ENCODE measurements around the gene F5.
A peak's percentile ranks its signal among the peaks of the same experiment; 100 is the strongest.
"Not testable (repeated sequence)": the region's sequence is repeated elsewhere in the genome, so short reads cannot be mapped to it uniquely, and the experiment has no call there.

Gene F5

GRCh38 chr1:169508432-169509338 lies 77.6 kb downstream of the F5 start:
- no peak for DNase-seq

GRCh38 chr1:169507413-169507812 lies 78.9 kb downstream of the F5 start:
- no peak for DNase-seq

GRCh38 chr1:169503601-169504000 lies 82.7 kb downstream of the F5 start:
- not testable (repeated sequence) for DNase-seq

DNA sequence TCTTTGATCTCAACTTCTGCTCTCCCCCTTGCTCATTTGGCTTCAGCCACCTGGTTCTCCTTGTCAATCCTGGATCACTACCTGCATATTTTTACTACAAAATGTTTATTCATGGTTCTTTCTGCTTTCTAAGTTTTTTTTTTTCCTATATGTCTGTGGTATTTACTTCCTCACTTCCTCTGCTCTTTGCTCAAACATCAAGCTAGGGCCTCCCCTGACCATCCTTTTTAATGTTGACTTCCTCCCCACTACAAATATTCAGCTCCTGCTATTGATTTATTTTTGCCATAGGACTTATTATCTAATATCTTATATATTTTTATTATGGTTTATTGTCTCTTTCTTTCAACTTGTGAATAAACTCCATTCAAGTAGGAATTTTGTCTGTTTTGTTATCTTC lies 86.5 kb downstream of the F5 start:
- no peak for DNase-seq

GRCh38 chr1:169497317-169497716 lies 89.0 kb downstream of the F5 start:
- DNase-seq: no peak

GRCh38 chr1:169495916-169496315 lies 90.4 kb downstream of the F5 start:
- DNase-seq: no peak

GRCh38 chr1:169495046-169495775 lies 91.1 kb downstream of the F5 start:
- DNase-seq: no peak

- DNase-seq: no peak
These were observed 91.9 kb downstream of the F5 start for GRCh38 chr1:169494343-169494742.

- no peak for DNase-seq
These were observed 93.0 kb downstream of the F5 start for GRCh38 chr1:169493251-169493650.

DNA sequence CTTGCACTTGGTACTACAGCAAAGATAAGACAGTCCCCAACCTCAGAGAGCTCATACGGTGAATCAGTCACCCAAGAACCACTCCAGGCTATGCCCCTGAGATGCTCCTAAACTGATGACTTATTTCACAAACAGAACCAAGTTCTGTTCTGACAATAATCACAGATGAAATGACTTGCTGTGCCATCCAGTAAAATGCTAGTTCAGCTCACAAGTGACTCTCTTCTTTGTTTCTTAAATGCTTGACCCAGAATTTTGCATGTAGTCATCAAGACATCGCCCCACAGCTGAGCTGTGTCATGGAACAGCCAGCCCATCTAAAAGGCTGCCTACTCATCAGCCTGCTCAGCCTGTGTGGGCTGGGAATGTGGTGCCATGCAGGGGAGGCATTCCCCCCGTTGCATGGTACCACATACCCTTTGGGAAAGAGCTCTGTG lies 94.4 kb downstream of the F5 start:
- DNase-seq: no peak

GRCh38 chr1:169488157-169488556 lies 98.1 kb downstream of the F5 start:
- DNase-seq: no peak

DNA sequence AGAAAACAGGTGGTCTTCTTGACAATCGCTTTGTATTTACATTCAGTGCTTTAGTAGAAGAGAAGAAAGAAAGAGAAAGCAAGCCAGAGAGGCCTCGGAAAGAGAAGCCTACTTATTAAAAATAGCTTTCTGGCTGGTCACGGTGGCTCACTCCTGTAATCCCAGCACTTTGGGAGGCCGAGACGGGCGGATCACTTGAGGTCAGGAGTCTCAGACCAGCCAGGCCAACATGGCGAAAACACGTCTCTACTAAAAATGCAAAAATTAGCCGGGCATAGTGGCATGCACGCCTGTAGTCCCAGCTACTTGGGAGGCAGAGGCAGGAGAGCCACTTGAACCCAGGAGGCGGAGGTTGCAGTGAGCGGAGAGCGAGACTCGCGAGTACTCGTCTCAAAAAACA lies 98.7 kb downstream of the F5 start:
- DNase-seq: no peak

GRCh38 chr1:169487133-169487532 lies 99.1 kb downstream of the F5 start:
- no peak for DNase-seq

GRCh38 chr1:169486281-169487051 lies 99.8 kb downstream of the F5 start:
- DNase-seq: no peak

DNA sequence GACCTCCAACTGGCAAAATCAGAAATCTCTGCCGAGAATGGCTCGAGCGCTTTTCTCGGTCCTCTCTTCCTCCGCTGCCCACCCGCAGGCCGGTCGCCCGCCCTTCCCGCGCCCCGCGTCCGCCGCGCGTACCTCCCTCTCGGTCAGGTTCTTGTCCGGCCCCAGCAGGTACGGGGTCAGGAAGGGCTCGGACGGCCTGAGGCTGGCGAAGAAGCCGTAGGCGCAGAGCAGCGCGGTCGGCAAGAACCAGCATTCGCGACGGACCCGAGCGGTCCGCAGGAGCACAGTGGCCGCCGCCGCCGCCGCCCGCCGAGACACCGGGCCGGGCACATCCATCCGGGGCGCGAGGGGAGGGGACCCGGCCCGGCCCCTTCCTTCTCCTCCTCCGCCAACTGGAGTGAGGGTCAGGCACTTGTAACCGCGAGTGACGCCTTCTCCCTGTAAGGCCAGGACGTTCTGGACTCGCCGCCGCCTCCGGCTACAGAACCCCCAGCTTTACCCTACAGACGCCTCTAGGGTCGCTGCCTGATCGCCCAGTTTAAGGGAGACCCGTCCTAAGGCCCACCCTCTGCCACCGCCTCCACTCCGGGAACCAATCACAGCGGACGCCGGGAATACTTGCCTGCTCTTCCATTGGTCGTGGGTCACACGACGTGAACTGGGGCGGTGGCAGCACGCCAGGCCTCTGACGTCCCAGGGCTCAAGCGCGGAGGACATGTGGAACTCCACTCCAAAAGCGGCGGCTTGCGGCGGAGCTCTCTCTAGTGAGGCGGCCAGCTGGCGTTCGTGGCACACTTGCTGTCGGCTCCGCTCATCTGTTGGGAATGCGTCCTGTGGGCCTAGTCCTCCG lies 100.6 kb downstream of the F5 start, which contains the start of gene SLC19A2:
TSS of gene SLC19A2 (minus strand) at position 514 of the 850 bp plus-strand sequence. CDS start at position 336, 178 bp downstream.
- DNase-seq: peak; percentile 91

DNA sequence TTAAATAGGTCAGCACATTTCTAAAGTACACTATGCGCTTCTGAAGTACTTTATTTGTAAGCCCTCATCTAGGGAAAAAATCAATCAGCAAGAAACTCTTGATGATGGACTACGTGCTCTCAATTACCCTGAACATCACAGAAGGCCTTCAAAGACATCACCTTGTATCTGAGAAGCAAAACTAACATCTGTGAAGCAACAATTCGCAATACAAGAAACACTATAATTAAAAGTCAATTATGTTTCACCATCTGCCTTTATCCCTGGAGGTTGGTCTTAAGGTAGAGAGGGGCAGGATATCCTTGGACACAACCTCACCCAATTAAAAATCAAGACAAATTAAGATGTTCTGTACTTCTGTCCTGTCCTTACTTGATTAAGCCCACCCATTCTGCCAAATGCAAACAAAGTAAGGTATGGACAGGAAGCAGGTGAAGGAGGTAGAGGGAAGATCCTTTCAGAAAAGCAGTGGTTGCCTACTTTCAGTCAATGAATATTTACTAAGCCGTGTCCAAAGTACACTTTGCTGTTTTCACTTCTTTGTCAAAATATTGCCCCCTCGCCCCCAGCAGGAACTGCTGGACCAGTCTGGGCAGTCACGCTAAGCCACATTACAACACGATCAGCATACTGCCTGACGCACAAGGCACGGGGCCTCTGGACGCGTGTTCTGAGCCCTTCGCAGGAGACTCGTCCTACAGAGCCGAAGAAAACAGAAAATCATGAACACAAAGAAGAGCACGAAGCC lies 101.4 kb downstream of the F5 start:
- peak; percentile 23 for DNase-seq

DNA sequence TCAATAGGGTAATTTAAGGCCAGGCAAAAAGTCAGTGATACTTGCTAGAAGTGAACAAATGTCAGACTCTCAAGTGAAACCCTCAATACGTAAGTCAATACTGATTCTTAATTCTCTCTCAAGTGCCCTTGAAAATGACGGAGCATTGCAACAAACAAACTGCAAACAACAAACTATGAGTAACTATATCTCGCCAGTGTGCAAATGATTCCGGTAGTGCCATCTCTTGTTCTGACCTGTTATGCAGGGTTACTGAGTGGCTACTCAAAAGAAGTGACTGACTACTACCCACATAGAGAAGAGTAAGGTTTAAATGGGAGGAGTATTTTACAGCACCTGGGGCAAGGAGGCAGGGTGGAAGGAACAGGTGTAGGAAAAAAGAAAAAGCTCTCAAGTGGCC lies 102.2 kb downstream of the F5 start:
- DNase-seq: no peak

DNA sequence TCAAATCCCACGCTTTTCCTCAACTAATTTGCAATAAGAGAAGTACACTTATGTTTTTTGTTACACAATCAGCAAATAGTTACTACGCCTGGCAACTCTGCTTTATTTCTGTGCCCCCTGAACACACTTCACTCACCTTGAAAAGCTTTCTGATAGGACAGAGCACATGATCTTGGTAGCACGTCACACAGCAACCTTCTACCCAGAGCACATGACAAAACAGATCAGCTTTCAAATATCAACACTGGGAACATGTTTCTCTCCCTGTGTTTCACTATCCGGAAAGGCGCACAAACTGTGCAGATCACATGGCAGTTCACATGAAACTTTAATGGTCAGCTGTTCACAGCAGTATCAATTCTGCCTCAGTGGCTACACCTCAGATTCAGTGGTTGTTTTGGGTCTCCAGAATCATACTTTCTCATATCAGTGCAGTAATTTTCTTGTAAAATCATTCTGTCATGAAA lies 102.7 kb downstream of the F5 start:
- DNase-seq: no peak

DNA sequence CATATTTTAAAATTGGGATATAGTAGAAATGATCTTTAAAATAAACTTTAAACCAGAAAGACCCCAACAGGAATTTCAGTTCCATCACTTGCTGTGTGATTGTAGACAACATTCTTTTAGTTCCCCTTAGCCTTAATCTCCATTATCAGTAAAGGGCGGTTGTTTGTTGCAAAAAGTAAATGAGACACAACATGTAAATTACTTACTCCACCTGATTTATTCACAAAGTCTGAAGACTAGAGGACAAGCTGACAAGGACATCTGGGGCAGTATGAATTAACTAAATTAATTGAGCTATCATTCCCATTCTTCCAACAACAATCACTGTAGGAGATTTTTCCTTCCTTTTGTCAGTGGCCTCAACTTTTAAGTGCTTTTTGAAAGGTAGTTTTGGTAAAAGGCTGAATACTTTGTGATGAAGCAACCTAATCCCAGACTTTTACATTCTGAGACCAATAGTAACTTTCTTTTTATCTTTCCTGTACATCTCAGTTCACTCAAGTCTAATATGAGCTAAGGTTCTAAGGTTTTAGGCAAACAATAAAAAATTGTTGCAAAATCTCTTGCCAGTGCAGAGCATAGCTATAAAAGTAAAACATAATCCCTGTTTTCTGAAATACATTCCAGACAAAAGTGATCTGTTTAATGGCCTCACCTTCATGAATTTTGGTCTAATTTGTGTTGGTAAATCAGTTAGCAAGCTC lies 106.8 kb downstream of the F5 start:
- DNase-seq: no peak

GRCh38 chr1:169478094-169478672 lies 108.1 kb downstream of the F5 start:
- DNase-seq: no peak

Measured in central memory CD4-positive, alpha-beta T cell (primary cell).